Measurements from ENCODE around the gene LSP1.

DNA sequence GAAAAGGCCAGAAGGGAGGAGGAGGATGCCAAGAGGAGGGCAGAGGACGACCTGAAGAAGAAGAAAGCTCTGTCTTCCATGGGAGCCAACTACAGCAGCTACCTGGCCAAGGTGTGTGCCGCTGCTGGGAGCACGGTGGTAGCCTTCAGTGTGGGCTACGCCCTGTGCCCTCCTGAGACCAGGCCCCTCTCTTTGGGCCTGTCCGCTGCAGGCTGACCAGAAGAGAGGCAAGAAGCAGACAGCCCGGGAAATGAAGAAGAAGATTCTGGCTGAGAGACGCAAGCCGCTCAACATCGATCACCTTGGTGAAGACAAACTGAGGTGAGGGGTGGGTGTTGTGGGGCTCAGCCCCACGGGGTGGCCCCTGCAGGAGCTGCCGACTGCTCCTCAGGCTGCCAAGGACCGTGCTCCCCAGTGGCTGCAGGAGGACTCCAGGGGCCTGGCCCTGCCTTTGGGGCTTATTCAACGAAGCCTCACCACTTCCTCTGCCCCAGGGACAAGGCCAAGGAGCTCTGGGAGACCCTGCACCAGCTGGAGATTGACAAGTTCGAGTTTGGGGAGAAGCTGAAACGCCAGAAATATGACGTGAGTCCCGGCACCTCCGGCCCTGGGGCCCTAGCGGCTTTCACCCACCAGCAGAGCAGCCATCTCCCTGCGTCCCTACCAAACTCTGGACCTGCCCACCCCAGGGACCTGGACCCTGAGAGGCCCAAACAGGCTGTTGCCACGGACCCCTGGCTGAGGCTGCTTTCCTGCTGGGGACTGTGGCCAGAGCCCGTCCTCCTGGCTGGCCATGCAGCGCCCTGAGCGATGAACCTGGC is 81.7 kb downstream of the LSP1 start:
- TF ChIP-seq POLR2A (IDR thresholded peaks at IDR 0.05) (no peak), POLR2AphosphoS5 (IDR thresholded peaks at IDR 0.05) (no peak), CTCF (IDR thresholded peaks at IDR 0.05) (no peak)

All from sigmoid colon (tissue), 4 donors.